SH-SY5Y (cell line): ENCODE measurements around the gene RNU4-1.

Experiments used
- GATA2 ChIP-seq: IDR thresholded peaks from 2 replicates; pipeline ENCODE4 v1.6.1; 2011; ENCODE audit warnings: mild to moderate bottlenecking, low read depth, low read length
- GATA3 ChIP-seq: IDR thresholded peaks from 2 replicates; pipeline ENCODE4 v1.6.1; 2011; ENCODE audit warnings: low read depth, mild to moderate bottlenecking, low read length, moderate library complexity

DNA sequence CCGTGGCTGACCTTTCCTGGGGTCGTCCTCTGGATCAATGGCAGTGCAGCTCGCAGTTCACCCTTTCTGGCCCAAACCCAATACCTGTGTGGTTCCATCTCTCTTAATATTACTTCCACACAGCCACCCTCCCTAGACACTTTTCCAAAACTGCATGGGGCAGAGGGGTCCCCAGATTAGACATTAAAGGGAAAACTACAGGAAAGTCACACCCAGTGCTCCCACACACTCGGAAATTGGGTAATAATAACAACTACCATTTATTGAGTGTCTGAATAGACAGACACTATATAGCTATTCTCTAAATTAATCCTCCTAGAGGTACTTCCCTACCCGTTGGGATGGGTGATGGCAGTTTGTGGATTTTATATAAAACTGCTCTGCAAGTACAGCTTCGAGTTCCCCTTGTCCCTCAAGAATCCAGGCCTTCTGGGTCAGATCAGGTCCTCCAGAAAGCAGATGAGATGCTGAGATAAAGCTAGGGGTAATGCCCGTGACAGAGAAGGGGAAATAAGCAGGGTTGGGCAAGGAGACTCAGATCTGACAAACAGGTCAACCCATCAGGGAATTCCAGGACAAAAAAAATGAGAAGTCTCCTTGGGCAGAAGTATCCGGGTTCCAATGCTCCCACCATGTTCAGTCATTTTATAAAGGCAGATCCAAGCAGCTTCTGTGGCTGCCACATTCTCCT, 26.7 kb downstream of the RNU4-1 start:
- TF ChIP-seq GATA2 = no peak
- TF ChIP-seq GATA3 = no peak
